IPS-18a (cell line): ENCODE data around the gene STYX.

Source experiments
- H3K27ac ChIP-seq: one replicate; pipeline ENCODE4 v1.5.1; 2013; ENCODE audit warnings: low read length
- H3K27me3 ChIP-seq: one replicate; pipeline ENCODE4 v1.6.1; 2013; ENCODE audit warnings: mild to moderate bottlenecking, low read length; ENCODE audit not compliant: control insufficient read depth, insufficient read depth
- H3K36me3 ChIP-seq: one replicate; pipeline ENCODE4 v1.6.1; 2013; ENCODE audit warnings: low read depth, low read length; ENCODE audit not compliant: control insufficient read depth
- H3K4me1 ChIP-seq: one replicate; pipeline ENCODE4 v1.6.1; 2013; ENCODE audit warnings: low read depth, low read length; ENCODE audit not compliant: control insufficient read depth
- H3K4me3 ChIP-seq: one replicate; pipeline ENCODE4 v1.5.1; 2013; ENCODE audit warnings: low read length
- H3K9ac ChIP-seq: one replicate; pipeline ENCODE4 v1.6.1; 2013; ENCODE audit warnings: mild to moderate bottlenecking, low read length, moderate library complexity
- H3K9me3 ChIP-seq: one replicate; pipeline ENCODE4 v1.6.1; 2013; ENCODE audit warnings: low read depth, low read length; ENCODE audit not compliant: control insufficient read depth

The STYX gene

GRCh38 chr14:52791223-52792096 is 61.5 kb downstream of the STYX start, which contains the start of gene GNPNAT1:
GNPNAT1 (minus strand) TSS chr14:52791607; CDS start chr14:52784650, 6,957 bp downstream.
- peaks cover 12% of the 10 kb centered on the region for H3K4me1 ChIP-seq
- H3K36me3 ChIP-seq: no peaks in the 10 kb centered on the region
- H3K27ac ChIP-seq: peak within 1 kb of the TSS; percentile 22
- peak within 1 kb of the TSS; percentile 95 for H3K4me3 ChIP-seq
- no peaks in the 10 kb centered on the region for H3K9me3 ChIP-seq
- H3K27me3 ChIP-seq: no peaks in the 10 kb centered on the region
- peak within 1 kb of the TSS; percentile 83 for H3K9ac ChIP-seq

- H3K27ac ChIP-seq: no peak overlapping the region
Observed at GRCh38 chr14:52792097-52792415, 62.1 kb downstream of the STYX start.

DNA sequence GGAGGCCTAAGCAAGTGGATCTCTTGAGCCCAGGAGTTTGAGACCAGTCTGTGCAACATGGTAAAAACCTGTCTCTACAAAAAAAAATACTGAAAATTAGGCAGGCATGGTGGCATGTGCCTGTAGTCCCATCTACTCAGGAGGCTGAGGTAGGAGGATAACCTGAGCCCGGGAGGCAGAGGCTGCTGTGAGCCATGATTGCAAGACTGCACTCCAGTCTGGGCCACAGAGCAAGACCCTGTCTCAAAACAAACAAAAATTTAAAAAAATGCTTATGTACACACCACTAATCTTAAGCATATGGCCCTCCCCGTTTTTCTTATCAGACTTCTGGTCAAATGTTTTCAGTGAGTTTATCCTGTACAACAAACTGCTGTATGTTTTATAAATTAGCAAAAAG is 63.1 kb downstream of the STYX start:
- H3K9ac ChIP-seq: no peak overlapping the region

More at GRCh38 chr14:52792097-52792415, 62.1 kb downstream of the STYX start:
- Histone ChIP-seq H3K27me3 (no peaks in the 10 kb centered on the region), H3K4me3 (peak overlapping the region; percentile 52), H3K9me3 (no peaks in the 10 kb centered on the region), H3K36me3 (no peaks in the 10 kb centered on the region), H3K9ac (peak overlapping the region; percentile 27), H3K4me1 (peaks cover 12% of the 10 kb centered on the region)

DNA sequence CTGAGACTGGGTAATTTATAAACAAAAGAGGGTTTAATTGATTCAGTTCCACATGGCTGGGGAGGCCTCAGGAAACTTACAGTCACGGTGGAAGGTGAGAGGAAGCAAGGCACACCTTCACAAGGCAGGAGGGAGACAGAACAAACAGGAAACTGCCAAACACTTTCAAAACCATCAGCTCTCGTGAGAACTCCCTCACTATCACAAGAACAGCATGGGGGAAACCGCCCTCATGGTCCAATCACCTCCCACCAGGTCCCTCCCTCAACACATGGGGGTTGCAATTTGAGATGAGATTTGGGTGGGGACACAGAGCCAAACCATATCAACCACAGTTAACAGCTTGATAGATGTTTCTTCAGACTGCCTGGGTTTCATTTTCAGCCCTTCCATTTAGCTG is 67.7 kb downstream of the STYX start:
- no peak overlapping the region for H3K4me3 ChIP-seq
- no peaks in the 10 kb centered on the region for H3K27me3 ChIP-seq
- H3K9me3 ChIP-seq: no peaks in the 10 kb centered on the region
- no peaks in the 10 kb centered on the region for H3K36me3 ChIP-seq
- H3K27ac ChIP-seq: no peak overlapping the region
- no peak overlapping the region for H3K9ac ChIP-seq
- no peaks in the 10 kb centered on the region for H3K4me1 ChIP-seq

More for the DNA sequence above, 63.1 kb downstream of the STYX start:
- Histone ChIP-seq H3K9me3 (no peaks in the 10 kb centered on the region), H3K27ac (no peak overlapping the region), H3K4me1 (peaks cover 12% of the 10 kb centered on the region), H3K4me3 (no peak overlapping the region), H3K36me3 (no peaks in the 10 kb centered on the region), H3K27me3 (no peaks in the 10 kb centered on the region)

DNA sequence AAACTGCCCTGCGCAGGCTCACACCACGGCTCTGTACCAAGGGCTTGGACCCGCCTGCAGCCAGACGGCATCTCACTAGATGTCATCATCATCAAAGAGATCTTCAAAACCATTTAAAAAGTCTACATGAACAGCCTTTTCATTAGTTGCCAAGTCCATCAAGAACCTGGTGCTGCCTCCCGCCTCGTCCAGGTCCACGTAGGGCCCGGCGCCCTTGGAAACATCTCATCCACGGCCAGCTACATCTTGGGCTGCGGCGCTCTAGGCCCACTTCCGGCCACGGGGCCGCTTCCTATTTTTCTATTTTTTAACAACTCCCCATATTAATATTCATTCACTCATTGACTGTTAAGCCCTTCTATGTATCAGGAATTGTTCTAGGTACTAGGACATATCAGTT is 68.9 kb downstream of the STYX start:
- Histone ChIP-seq H3K4me1 (no peaks in the 10 kb centered on the region), H3K27ac (no peak overlapping the region), H3K9ac (no peak overlapping the region), H3K4me3 (no peak overlapping the region), H3K36me3 (no peaks in the 10 kb centered on the region), H3K27me3 (no peaks in the 10 kb centered on the region), H3K9me3 (no peaks in the 10 kb centered on the region)

DNA sequence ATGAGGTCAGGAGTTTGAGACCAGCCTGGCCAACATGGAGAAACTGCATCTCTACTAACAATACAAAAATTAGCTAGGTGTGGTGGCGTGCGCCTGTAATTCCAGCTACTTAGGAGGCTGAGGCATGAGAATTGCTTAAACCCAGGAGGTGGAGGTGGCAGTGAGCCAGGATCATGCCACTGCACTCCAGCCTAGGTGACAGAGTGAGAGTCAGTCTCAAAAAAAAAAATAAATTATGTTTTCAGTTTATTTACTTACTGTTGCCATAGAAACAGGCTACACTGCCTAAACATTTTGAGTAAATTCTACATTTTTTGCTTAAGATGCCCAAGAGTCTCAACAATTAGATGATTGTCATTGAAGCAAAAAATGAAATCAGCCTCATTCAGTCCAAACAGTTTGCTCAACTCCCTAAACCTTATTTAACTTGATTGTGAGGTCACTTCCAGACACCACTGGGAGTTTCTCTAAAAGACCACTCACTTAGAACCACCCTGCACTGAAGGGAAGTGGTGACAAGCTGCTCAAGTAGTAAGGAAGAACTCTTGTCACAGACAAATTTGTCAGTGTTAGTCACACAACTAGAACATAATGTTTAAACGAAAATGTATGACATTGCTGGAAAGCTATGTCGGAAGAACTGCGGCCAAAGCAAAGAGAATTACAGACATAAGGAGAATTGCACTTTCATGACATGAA is 71.2 kb downstream of the STYX start:
- H3K4me1 ChIP-seq: no peaks in the 10 kb centered on the region
- no peak overlapping the region for H3K9ac ChIP-seq
- H3K36me3 ChIP-seq: no peaks in the 10 kb centered on the region
- no peaks in the 10 kb centered on the region for H3K27me3 ChIP-seq
- H3K4me3 ChIP-seq: no peak overlapping the region
- no peaks in the 10 kb centered on the region for H3K9me3 ChIP-seq
- no peak overlapping the region for H3K27ac ChIP-seq

GRCh38 chr14:52802597-52802996 is 72.6 kb downstream of the STYX start:
- H3K9ac ChIP-seq: no peak overlapping the region

GRCh38 chr14:52806115-52806514 is 76.1 kb downstream of the STYX start:
- Histone ChIP-seq H3K27ac (no peak overlapping the region), H3K9me3 (no peaks in the 10 kb centered on the region), H3K4me3 (no peak overlapping the region), H3K27me3 (no peaks in the 10 kb centered on the region), H3K9ac (no peak overlapping the region), H3K4me1 (no peaks in the 10 kb centered on the region), H3K36me3 (no peaks in the 10 kb centered on the region)

More at GRCh38 chr14:52802597-52802996, 72.6 kb downstream of the STYX start:
- H3K4me3 ChIP-seq: no peak overlapping the region
- no peaks in the 10 kb centered on the region for H3K36me3 ChIP-seq
- no peaks in the 10 kb centered on the region for H3K27me3 ChIP-seq
- H3K9me3 ChIP-seq: no peaks in the 10 kb centered on the region
- no peak overlapping the region for H3K27ac ChIP-seq
- H3K4me1 ChIP-seq: no peaks in the 10 kb centered on the region

GRCh38 chr14:52808101-52808500 is 78.1 kb downstream of the STYX start:
- Histone ChIP-seq H3K4me1 (no peaks in the 10 kb centered on the region), H3K27ac (no peak overlapping the region), H3K36me3 (no peaks in the 10 kb centered on the region), H3K9me3 (no peaks in the 10 kb centered on the region), H3K27me3 (no peaks in the 10 kb centered on the region), H3K4me3 (no peak overlapping the region), H3K9ac (no peak overlapping the region)

DNA sequence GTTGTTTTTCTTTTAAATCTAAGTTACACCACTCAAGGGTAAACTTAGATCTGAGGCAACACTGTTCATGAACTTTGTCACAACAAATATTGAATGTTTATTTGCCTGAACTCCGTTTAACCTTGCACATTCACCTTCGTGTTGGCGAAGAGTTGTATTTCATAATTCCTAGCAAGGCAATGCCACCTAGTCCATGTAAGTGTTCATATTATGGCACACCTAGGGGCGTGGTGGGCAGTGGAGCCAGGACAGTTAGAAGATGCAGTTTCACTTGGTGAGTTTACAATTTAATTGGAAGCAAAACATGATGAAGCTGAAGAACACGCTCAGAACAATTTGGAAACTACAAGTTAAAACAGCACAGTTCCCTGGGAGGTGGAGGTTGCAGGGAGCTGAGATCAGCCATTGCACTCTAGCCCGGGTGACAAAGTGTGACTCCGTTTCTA is 91.9 kb downstream of the STYX start:
- no peak overlapping the region for H3K27ac ChIP-seq

GRCh38 chr14:52824462-52824861 is 94.5 kb downstream of the STYX start:
- Histone ChIP-seq H3K27me3 (no peaks in the 10 kb centered on the region), H3K36me3 (no peaks in the 10 kb centered on the region), H3K9me3 (no peaks in the 10 kb centered on the region), H3K9ac (no peak overlapping the region), H3K4me3 (no peak overlapping the region), H3K27ac (no peak overlapping the region), H3K4me1 (no peaks in the 10 kb centered on the region)

More for the DNA sequence above, 91.9 kb downstream of the STYX start:
- no peak overlapping the region for H3K4me3 ChIP-seq
- no peak overlapping the region for H3K9ac ChIP-seq
- H3K27me3 ChIP-seq: no peaks in the 10 kb centered on the region
- no peaks in the 10 kb centered on the region for H3K9me3 ChIP-seq
- no peaks in the 10 kb centered on the region for H3K4me1 ChIP-seq
- no peaks in the 10 kb centered on the region for H3K36me3 ChIP-seq
